ENCODE results near the gene CDH1. TPM values are rescaled to one million over a fixed set of nuclear protein-coding genes. Genes with fewer than 3 reads are reported as not detected.

The CDH1 gene
- total RNA-seq, 2 donors from 2014 or later, result 0.03 to 0.16 TPM

DNA sequence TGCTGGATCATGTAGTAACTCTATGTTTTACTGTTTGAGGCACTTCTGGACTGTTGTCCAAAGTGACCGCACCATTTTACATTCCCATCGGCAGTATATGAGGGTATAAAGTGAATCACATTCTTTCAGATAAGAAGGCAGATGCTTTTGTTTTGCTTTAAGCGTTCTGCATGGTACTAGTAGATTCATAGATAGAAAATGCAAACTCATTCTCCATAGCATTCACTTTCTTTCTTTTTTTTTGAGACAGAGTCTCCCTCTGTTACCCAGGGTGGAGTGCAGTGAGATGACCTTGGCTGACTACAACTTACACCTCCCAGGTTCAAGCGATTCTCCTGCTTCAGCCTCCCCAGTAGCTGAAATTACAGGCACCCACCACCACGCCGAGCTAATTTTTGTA, 146.6 kb downstream of the CDH1 start:
- DNase-seq (no peak), ATAC-seq (no peak)
- intact Hi-C loops (cut with DNase I), result no loop called here

GRCh38 chr16:68884401-68884800, 147.3 kb downstream of the CDH1 start:
- intact Hi-C loops (cut with DNase I), result no loop called here
- DNase-seq (no peak), ATAC-seq (no peak)

Other genes with a start within 250 kb of the CDH1 start
- 10 to 100 TPM; 10.5 to 13.2 TPM for gene ZFP90, start 198.0 kb upstream of the CDH1 start, total RNA-seq
- under 1 TPM; 0.32 to 0.68 TPM for gene CDH3, start 92.0 kb upstream of the CDH1 start, total RNA-seq
- gene TANGO6, start 106.2 kb downstream of the CDH1 start, total RNA-seq, result 10 to 100 TPM in 1 of 2 donors, 1 to 10 TPM in 1; 9.5 to 12.4 TPM

All from left cardiac atrium (tissue), 4 donors.